ENCODE measurements around the gene CSF3R. TPM values are rescaled to one million over a fixed set of nuclear protein-coding genes. Genes with fewer than 3 reads are reported as not detected.

Gene CSF3R
- total and polyA plus RNA-seq, 2 experiments from 2014 or later, result not detected

DNA sequence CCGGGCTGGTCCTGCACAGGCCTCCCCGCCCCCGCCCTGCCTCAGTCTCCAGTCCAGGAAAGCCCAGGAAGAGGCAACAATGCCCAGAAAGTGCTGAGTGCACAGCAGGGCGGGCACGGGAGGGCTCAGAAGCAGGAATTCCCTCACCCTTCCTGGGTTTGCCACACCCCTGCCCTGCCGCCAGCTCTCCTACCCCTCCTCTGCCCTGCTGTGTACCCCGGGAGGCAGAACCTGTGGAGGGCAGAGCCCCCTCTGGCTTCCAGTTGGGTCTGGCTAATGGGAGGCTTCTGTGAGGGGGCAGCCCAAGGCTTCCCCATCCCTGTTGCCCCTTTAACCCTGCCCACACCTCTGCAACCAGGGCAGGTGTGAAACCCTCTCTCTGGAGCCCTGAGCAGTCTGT is 47.5 kb upstream of the CSF3R start (continued):
- TF ChIP-seq, protein P1, sequence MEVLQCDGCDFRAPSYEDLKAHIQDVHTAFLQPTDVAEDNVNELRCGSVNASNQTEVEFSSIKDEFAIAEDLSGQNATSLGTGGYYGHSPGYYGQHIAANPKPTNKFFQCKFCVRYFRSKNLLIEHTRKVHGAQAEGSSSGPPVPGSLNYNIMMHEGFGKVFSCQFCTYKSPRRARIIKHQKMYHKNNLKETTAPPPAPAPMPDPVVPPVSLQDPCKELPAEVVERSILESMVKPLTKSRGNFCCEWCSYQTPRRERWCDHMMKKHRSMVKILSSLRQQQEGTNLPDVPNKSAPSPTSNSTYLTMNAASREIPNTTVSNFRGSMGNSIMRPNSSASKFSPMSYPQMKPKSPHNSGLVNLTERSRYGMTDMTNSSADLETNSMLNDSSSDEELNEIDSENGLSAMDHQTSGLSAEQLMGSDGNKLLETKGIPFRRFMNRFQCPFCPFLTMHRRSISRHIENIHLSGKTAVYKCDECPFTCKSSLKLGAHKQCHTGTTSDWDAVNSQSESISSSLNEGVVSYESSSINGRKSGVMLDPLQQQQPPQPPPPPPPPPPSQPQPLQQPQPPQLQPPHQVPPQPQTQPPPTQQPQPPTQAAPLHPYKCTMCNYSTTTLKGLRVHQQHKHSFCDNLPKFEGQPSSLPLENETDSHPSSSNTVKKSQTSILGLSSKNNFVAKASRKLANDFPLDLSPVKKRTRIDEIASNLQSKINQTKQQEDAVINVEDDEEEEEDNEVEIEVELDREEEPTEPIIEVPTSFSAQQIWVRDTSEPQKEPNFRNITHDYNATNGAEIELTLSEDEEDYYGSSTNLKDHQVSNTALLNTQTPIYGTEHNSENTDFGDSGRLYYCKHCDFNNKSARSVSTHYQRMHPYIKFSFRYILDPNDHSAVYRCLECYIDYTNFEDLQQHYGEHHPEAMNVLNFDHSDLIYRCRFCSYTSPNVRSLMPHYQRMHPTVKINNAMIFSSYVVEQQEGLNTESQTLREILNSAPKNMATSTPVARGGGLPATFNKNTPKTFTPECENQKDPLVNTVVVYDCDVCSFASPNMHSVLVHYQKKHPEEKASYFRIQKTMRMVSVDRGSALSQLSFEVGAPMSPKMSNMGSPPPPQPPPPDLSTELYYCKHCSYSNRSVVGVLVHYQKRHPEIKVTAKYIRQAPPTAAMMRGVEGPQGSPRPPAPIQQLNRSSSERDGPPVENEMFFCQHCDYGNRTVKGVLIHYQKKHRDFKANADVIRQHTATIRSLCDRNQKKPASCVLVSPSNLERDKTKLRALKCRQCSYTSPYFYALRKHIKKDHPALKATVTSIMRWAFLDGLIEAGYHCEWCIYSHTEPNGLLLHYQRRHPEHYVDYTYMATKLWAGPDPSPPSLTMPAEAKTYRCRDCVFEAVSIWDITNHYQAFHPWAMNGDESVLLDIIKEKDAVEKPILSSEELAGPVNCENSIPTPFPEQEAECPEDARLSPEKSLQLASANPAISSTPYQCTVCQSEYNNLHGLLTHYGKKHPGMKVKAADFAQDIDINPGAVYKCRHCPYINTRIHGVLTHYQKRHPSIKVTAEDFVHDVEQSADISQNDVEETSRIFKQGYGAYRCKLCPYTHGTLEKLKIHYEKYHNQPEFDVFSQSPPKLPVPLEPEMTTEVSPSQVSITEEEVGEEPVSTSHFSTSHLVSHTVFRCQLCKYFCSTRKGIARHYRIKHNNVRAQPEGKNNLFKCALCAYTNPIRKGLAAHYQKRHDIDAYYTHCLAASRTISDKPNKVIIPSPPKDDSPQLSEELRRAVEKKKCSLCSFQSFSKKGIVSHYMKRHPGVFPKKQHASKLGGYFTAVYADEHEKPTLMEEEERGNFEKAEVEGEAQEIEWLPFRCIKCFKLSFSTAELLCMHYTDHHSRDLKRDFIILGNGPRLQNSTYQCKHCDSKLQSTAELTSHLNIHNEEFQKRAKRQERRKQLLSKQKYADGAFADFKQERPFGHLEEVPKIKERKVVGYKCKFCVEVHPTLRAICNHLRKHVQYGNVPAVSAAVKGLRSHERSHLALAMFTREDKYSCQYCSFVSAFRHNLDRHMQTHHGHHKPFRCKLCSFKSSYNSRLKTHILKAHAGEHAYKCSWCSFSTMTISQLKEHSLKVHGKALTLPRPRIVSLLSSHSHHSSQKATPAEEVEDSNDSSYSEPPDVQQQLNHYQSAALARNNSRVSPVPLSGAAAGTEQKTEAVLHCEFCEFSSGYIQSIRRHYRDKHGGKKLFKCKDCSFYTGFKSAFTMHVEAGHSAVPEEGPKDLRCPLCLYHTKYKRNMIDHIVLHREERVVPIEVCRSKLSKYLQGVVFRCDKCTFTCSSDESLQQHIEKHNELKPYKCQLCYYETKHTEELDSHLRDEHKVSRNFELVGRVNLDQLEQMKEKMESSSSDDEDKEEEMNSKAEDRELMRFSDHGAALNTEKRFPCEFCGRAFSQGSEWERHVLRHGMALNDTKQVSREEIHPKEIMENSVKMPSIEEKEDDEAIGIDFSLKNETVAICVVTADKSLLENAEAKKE (CRISPR knock-in tag; IDR thresholded peaks at IDR 0.05), result no peak
- no peak for TF ChIP-seq CREB1 (CRISPR knock-in tag; IDR thresholded peaks at IDR 0.05; ENCODE audit: low read depth)

DNA sequence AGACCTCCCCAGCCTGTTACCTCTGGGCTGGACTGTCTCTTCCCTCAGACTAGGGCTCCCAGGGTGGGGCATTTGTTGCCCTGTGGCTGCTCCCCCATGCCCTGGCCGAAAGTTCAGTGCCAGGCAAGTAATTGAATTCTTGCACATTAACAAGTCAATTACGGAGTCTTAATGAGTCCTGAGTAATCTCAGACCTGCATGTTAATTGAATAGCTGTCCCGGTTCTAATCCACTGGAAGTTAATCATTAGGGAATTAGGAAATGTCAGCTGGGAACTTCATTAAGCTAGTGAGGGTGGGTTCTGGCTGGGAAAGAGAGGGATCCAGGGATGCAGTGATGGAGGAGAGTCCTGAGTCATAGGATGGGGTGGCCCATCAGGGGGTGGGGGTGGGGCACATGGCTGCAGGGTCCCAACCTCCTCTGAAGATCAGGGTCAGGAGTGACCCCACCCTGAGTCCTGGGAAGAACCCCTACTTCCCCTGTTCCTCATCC is 47.1 kb upstream of the CSF3R start:
- no peaks in the 10 kb centered on the region for H3K4me1 ChIP-seq (ENCODE audit: insufficient read depth)
- no peak for DNase-seq (ENCODE audit: low spot score)
- Mint-ChIP-seq H3K4me1 (peaks cover 6% of the 10 kb centered on the region; the same call in 2 of the 3 replicates), H3K36me3 (ENCODE audit: low read depth) (no peaks in the 10 kb centered on the region), H3K27me3 (ENCODE audit: insufficient read depth, low read depth, poor library complexity) (peaks cover 7% of the 10 kb centered on the region), H3K9me3 (no peaks in the 10 kb centered on the region; the same call in 2 of the 3 replicates), H3K4me3 (no peak overlapping the region), H3K27ac (no peak overlapping the region)
- no peaks in the 10 kb centered on the region for H3F3A ChIP-seq (replicated peaks; ENCODE audit: low read depth)
- no peaks in the 10 kb centered on the region for H4K20me1 ChIP-seq (replicated peaks; ENCODE audit: insufficient read depth)
- no peaks in the 10 kb centered on the region for H3K79me2 ChIP-seq (replicated peaks; ENCODE audit: insufficient read depth)
- H3K4me2 ChIP-seq, result no peak overlapping the region
- H2AFZ ChIP-seq, result no peak overlapping the region
- no peak for ATAC-seq
- no peak overlapping the region for H3K27ac ChIP-seq (ENCODE audit: low read depth)
- no peaks in the 10 kb centered on the region for H3K9me2 ChIP-seq (ENCODE audit: insufficient read depth)
- no peaks in the 10 kb centered on the region for H3K36me3 ChIP-seq (ENCODE audit: insufficient read depth)
- H3K4me3 ChIP-seq, result no peak overlapping the region
- H3K27me3 ChIP-seq (ENCODE audit: insufficient read depth), result no peaks in the 10 kb centered on the region
- TF ChIP-seq ZNF114 (CRISPR knock-in tag; IDR thresholded peaks at IDR 0.05), result no peak
- no peak for TF ChIP-seq NANOG (IDR thresholded peaks at IDR 0.05; ENCODE audit: borderline replicate concordance)
- no peak for TF ChIP-seq EZH2 (IDR thresholded peaks at IDR 0.05; ENCODE audit: low read depth, unreplicated experiment)
- no peak for TF ChIP-seq STAT1 (IDR thresholded peaks at IDR 0.05; ENCODE audit: unreplicated experiment)
- TF ChIP-seq, protein P2, sequence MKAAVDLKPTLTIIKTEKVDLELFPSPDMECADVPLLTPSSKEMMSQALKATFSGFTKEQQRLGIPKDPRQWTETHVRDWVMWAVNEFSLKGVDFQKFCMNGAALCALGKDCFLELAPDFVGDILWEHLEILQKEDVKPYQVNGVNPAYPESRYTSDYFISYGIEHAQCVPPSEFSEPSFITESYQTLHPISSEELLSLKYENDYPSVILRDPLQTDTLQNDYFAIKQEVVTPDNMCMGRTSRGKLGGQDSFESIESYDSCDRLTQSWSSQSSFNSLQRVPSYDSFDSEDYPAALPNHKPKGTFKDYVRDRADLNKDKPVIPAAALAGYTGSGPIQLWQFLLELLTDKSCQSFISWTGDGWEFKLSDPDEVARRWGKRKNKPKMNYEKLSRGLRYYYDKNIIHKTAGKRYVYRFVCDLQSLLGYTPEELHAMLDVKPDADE (IDR thresholded peaks at IDR 0.05), result no peak
- TF ChIP-seq, protein P3, sequence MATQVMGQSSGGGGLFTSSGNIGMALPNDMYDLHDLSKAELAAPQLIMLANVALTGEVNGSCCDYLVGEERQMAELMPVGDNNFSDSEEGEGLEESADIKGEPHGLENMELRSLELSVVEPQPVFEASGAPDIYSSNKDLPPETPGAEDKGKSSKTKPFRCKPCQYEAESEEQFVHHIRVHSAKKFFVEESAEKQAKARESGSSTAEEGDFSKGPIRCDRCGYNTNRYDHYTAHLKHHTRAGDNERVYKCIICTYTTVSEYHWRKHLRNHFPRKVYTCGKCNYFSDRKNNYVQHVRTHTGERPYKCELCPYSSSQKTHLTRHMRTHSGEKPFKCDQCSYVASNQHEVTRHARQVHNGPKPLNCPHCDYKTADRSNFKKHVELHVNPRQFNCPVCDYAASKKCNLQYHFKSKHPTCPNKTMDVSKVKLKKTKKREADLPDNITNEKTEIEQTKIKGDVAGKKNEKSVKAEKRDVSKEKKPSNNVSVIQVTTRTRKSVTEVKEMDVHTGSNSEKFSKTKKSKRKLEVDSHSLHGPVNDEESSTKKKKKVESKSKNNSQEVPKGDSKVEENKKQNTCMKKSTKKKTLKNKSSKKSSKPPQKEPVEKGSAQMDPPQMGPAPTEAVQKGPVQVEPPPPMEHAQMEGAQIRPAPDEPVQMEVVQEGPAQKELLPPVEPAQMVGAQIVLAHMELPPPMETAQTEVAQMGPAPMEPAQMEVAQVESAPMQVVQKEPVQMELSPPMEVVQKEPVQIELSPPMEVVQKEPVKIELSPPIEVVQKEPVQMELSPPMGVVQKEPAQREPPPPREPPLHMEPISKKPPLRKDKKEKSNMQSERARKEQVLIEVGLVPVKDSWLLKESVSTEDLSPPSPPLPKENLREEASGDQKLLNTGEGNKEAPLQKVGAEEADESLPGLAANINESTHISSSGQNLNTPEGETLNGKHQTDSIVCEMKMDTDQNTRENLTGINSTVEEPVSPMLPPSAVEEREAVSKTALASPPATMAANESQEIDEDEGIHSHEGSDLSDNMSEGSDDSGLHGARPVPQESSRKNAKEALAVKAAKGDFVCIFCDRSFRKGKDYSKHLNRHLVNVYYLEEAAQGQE (IDR thresholded peaks at IDR 0.05; ENCODE audit: unreplicated experiment), result no peak
- TF ChIP-seq EZH2phosphoT487 (IDR thresholded peaks at IDR 0.05; ENCODE audit: unreplicated experiment), result no peak
